Upper lobe of right lung (tissue), 1 donor: Measurements from ENCODE around the gene IFRD1. TPM values are rescaled to one million over a fixed set of nuclear protein-coding genes. Genes with fewer than 3 reads are reported as not detected.

Source experiments
- ATAC-seq: fragments of 200-7000 bp; cut with Tn5 transposase; one replicate; pipeline ENCODE4 v1.9.1; 2020; ENCODE audit warnings: mild to moderate bottlenecking, moderate library complexity
- DNase-seq: peaks from one replicate; pipeline ENCODE4 v3.0.0-alpha.2; 2020
- H3K27ac ChIP-seq: fragments of 200-600 bp; one replicate; pipeline ENCODE4 v1.8.0; 2022
- H3K27me3 ChIP-seq: fragments of 200-600 bp; one replicate; pipeline ENCODE4 v1.8.0; 2022; ENCODE audit warnings: mild to moderate bottlenecking
- H3K36me3 ChIP-seq: fragments of 200-600 bp; one replicate; pipeline ENCODE4 v1.8.0; 2022
- H3K4me1 ChIP-seq: fragments of 200-600 bp; one replicate; pipeline ENCODE4 v1.8.0; 2022
- H3K4me3 ChIP-seq: fragments of 200-600 bp; one replicate; pipeline ENCODE4 v1.8.0; 2022; ENCODE audit warnings: mild to moderate bottlenecking
- H3K9me3 ChIP-seq: fragments of 200-600 bp; one replicate; pipeline ENCODE4 v1.8.0; 2022
- intact Hi-C: fragments of 100-400 bp; cut with DNase I; formaldehyde crosslinking; loops from one replicate; pipeline ENCODE4 v1.11.0; 2022
- total RNA-seq: library from RNA; stranded (reverse); fragmentation: NEBNext Ultra II Directional; extraction: Animal tissue kit (Norgen Biotek cat#: 25700); gene quantifications from one replicate; pipeline ENCODE4 v1.2.1, GENCODE V29; 2021
- TF ChIP-seq, protein P1 (sequence below): fragments of 200-600 bp; IDR thresholded peaks from one replicate; pipeline ENCODE4 v1.8.0; 2022; ENCODE audit warnings: antibody characterized with exemption
- donor health status: DM: no; HTN: yes; CAD: no; lungs with severe emphysema.

The IFRD1 gene
- total RNA-seq, 1 donor from 2014 or later, result 49.9 TPM

GRCh38 chr7:112444505-112444904, 5.8 kb upstream of the IFRD1 start:
- TF ChIP-seq, protein P1, sequence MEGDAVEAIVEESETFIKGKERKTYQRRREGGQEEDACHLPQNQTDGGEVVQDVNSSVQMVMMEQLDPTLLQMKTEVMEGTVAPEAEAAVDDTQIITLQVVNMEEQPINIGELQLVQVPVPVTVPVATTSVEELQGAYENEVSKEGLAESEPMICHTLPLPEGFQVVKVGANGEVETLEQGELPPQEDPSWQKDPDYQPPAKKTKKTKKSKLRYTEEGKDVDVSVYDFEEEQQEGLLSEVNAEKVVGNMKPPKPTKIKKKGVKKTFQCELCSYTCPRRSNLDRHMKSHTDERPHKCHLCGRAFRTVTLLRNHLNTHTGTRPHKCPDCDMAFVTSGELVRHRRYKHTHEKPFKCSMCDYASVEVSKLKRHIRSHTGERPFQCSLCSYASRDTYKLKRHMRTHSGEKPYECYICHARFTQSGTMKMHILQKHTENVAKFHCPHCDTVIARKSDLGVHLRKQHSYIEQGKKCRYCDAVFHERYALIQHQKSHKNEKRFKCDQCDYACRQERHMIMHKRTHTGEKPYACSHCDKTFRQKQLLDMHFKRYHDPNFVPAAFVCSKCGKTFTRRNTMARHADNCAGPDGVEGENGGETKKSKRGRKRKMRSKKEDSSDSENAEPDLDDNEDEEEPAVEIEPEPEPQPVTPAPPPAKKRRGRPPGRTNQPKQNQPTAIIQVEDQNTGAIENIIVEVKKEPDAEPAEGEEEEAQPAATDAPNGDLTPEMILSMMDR, result no peak

GRCh38 chr7:112446431-112446830, 3.8 kb upstream of the IFRD1 start:
- intact Hi-C loops, result no loop called here
- no peak for ATAC-seq

More at GRCh38 chr7:112444505-112444904, 5.8 kb upstream of the IFRD1 start:
- Histone ChIP-seq H3K27me3 (no peaks in the 10 kb centered on the region), H3K9me3 (no peaks in the 10 kb centered on the region), H3K4me3 (no peak overlapping the region), H3K4me1 (no peaks in the 10 kb centered on the region), H3K36me3 (no peaks in the 10 kb centered on the region), H3K27ac (no peak overlapping the region)
- ATAC-seq (no peak), DNase-seq (no peak)
- intact Hi-C loops, result no loop called here

GRCh38 chr7:112447406-112447805, 2.9 kb upstream of the IFRD1 start:
- no peaks in the 10 kb centered on the region for H3K9me3 ChIP-seq
- H3K4me1 ChIP-seq, result peaks cover 4% of the 10 kb centered on the region
- no peak overlapping the region for H3K27ac ChIP-seq
- no peaks in the 10 kb centered on the region for H3K36me3 ChIP-seq
- H3K4me3 ChIP-seq, result no peak overlapping the region
- H3K27me3 ChIP-seq, result no peaks in the 10 kb centered on the region
- DNase-seq (no peak), ATAC-seq (no peak)
- intact Hi-C loops, result no loop called here
- TF ChIP-seq, protein P1, result no peak

More at GRCh38 chr7:112446431-112446830, 3.8 kb upstream of the IFRD1 start:
- H3K27me3 ChIP-seq, result no peaks in the 10 kb centered on the region
- DNase-seq, result no peak
- H3K4me1 ChIP-seq, result no peaks in the 10 kb centered on the region
- H3K36me3 ChIP-seq, result no peaks in the 10 kb centered on the region
- no peak overlapping the region for H3K27ac ChIP-seq
- no peaks in the 10 kb centered on the region for H3K9me3 ChIP-seq
- no peak overlapping the region for H3K4me3 ChIP-seq
- TF ChIP-seq, protein P1, result no peak

DNA sequence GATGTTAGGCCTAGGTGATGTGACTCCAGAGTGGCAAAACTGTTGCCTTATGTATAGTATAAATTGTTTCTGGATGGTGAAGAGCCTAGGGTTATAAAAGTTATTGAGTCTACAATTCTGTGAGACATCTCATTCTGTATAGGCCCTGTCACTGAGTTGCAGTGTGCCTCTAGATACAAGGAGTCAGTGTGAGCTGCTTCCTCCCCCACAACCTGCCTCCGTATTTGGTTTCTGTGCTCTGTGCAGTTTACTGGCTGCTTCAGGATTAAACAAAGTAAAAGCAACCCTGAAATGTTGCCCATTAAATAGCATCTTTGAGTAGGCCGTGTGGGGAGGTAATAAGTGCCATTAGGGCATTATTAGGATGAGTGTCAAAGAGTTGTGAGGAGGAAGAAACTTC, 1.9 kb upstream of the IFRD1 start:
- intact Hi-C loops, result no loop called here
- H3K27ac ChIP-seq, result no peak overlapping the region
- no peaks in the 10 kb centered on the region for H3K36me3 ChIP-seq
- no peaks in the 10 kb centered on the region for H3K9me3 ChIP-seq
- H3K4me3 ChIP-seq, result no peak overlapping the region
- H3K4me1 ChIP-seq, result peaks cover 7% of the 10 kb centered on the region
- ATAC-seq, result no peak
- no peaks in the 10 kb centered on the region for H3K27me3 ChIP-seq
- DNase-seq, result no peak
- TF ChIP-seq, protein P1, result no peak

- H3K27me3 ChIP-seq, result no peaks in the 10 kb centered on the region
- H3K27ac ChIP-seq, result peak overlapping the region; percentile 99
- H3K36me3 ChIP-seq, result no peaks in the 10 kb centered on the region
- peaks cover 12% of the 10 kb centered on the region for H3K4me1 ChIP-seq
- DNase-seq, result no peak
- H3K4me3 ChIP-seq, result no peak overlapping the region
- no peak for ATAC-seq
- TF ChIP-seq, protein P1, result no peak
- intact Hi-C loops, result no loop called here
- no peaks in the 10 kb centered on the region for H3K9me3 ChIP-seq
These were observed 1.4 kb upstream of the IFRD1 start for GRCh38 chr7:112448891-112449290.

DNA sequence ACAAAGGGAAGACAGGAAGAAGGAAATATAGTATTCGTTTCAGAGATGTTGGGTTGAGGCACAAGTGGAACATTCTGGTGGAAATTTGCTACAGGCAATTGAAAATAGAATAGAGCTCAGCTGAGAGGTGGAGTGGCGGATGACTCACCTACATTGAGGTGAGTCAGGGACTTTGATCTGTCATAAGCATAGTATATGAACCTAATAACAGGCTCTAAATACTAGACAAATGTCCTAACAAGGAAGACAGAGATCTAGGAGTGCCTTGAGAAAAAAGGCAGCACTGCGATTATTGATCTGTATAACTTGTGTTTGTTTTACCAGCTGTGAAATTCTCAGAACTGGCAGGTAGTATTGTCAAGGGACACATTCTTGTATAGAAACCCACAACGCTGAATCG, 907 bp upstream of the IFRD1 start:
- no peak for DNase-seq
- H3K9me3 ChIP-seq, result no peaks in the 10 kb centered on the region
- peak overlapping the region; percentile 99 for H3K27ac ChIP-seq
- peaks cover 17% of the 10 kb centered on the region for H3K4me1 ChIP-seq
- no peaks in the 10 kb centered on the region for H3K27me3 ChIP-seq
- ATAC-seq, result no peak
- H3K4me3 ChIP-seq, result peak overlapping the region; percentile 95
- TF ChIP-seq, protein P1, result no peak
- no peaks in the 10 kb centered on the region for H3K36me3 ChIP-seq
- intact Hi-C loops, result no loop called here
